ENCODE data around the gene ERFE.
"Not testable (repeated sequence)": the region's sequence is repeated elsewhere in the genome, so short reads cannot be mapped to it uniquely, and the experiment has no call there.

Gene ERFE

GRCh38 chr2:238158509-238159070 lies at the start of gene ERFE:
ERFE (plus strand) TSS chr2:238158970; CDS start chr2:238159008, 38 bp downstream.
- no peak for DNase-seq (ENCODE audit: low read depth)
- H3K4me3 ChIP-seq (ENCODE audit: low read length): peak within 1 kb of the TSS; percentile 20
- TF ChIP-seq, protein P1, sequence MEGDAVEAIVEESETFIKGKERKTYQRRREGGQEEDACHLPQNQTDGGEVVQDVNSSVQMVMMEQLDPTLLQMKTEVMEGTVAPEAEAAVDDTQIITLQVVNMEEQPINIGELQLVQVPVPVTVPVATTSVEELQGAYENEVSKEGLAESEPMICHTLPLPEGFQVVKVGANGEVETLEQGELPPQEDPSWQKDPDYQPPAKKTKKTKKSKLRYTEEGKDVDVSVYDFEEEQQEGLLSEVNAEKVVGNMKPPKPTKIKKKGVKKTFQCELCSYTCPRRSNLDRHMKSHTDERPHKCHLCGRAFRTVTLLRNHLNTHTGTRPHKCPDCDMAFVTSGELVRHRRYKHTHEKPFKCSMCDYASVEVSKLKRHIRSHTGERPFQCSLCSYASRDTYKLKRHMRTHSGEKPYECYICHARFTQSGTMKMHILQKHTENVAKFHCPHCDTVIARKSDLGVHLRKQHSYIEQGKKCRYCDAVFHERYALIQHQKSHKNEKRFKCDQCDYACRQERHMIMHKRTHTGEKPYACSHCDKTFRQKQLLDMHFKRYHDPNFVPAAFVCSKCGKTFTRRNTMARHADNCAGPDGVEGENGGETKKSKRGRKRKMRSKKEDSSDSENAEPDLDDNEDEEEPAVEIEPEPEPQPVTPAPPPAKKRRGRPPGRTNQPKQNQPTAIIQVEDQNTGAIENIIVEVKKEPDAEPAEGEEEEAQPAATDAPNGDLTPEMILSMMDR (conservative IDR thresholded peaks at IDR 0.05; ENCODE audit: low read depth, low read length): peak; percentile 39

DNA sequence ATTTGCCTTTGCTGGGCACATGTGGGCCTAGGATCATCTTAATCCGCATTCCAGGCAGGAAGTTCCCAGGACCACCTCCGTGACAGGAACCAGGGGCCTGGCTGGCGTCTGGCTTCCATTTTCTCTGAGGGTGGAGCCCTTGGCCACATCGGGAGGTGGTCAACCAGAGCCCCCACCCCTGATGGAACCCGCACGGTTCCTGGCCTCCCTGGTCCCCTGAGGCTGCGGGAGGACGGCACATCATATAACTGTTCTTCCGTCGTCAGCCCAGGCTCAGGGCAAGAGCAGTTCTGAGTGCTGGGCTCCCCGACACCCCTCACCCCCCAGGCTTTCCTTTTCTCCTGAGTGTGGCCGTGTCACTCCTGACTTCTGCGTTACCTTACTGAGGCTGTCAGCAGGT lies 45.2 kb upstream of the ERFE start:
- H3K4me3 ChIP-seq (ENCODE audit: low read length): no peak overlapping the region
- no peak for DNase-seq (ENCODE audit: low read depth)
- TF ChIP-seq, protein P1 (conservative IDR thresholded peaks at IDR 0.05; ENCODE audit: low read depth, low read length): no peak

DNA sequence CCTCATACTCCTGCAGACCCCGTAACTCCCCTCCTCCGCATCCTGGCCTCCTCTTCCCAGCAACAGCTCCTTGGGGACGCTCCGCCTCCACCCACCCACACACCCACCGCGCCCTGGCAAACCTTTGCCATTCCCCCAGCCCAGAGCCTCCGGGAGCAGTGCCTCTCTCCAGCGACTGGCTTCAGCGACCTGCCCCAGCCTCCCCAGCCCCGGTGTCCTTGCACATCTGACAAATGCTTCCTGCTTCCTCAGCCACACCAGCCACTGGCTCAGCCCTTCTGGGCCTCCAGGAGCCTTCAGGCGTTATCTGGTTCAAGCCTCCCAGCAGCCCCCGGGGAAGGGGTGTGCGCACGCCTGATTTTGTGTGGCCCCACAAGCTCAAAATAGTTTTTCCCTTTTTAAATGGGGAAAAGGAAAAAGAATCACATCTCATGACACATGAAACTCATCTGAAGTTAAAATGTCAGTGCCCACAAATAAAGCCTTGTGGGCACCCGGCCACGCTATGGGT lies 44.4 kb upstream of the ERFE start:
- no peak for DNase-seq (ENCODE audit: low read depth)
- H3K4me3 ChIP-seq (ENCODE audit: low read length): no peak overlapping the region
- TF ChIP-seq, protein P1 (conservative IDR thresholded peaks at IDR 0.05; ENCODE audit: low read depth, low read length): no peak

GRCh38 chr2:238114851-238115660 lies 43.7 kb upstream of the ERFE start:
- H3K4me3 ChIP-seq (ENCODE audit: low read length): no peak overlapping the region
- TF ChIP-seq, protein P1 (conservative IDR thresholded peaks at IDR 0.05; ENCODE audit: low read depth, low read length): no peak
- no peak for DNase-seq (ENCODE audit: low read depth)

- not testable (repeated sequence) for H3K4me3 ChIP-seq (ENCODE audit: low read length); DNase-seq (ENCODE audit: low read depth)
Observed at GRCh38 chr2:238115709-238116108, 43.1 kb upstream of the ERFE start.

GRCh38 chr2:238116298-238117198 lies 42.2 kb upstream of the ERFE start:
- TF ChIP-seq, protein P1 (conservative IDR thresholded peaks at IDR 0.05; ENCODE audit: low read depth, low read length): no peak

More at GRCh38 chr2:238116298-238117198, 42.2 kb upstream of the ERFE start:
- DNase-seq (ENCODE audit: low read depth): no peak
- H3K4me3 ChIP-seq (ENCODE audit: low read length): no peak overlapping the region
